Nephron (organoid): ENCODE data around the gene CRISPLD2.

Experiments used
- H3K27ac Mint-ChIP-seq, 3 experiments: 2 replicates each; pipeline ENCODE4 v1.8.0; 2020; ENCODE audit warnings: mixed read lengths in 3 of 3, mild to moderate bottlenecking in 2 of 3, moderate library complexity in 1 of 3
- H3K27me3 Mint-ChIP-seq: 2 replicates; pipeline ENCODE4 v1.8.0; 2021; ENCODE audit warnings: low read depth, mild to moderate bottlenecking, moderate library complexity, mixed read lengths
- H3K36me3 Mint-ChIP-seq: 2 replicates; pipeline ENCODE4 v1.8.0; 2020; ENCODE audit warnings: low read depth, mixed read lengths
- H3K4me1 Mint-ChIP-seq: 2 replicates; pipeline ENCODE4 v1.8.0; 2020; ENCODE audit warnings: mixed read lengths
- H3K4me3 Mint-ChIP-seq, 3 experiments: 2 replicates each; pipeline ENCODE4 v1.8.0; 2020; ENCODE audit warnings: mild to moderate bottlenecking in 3 of 3, mixed read lengths in 3 of 3, moderate library complexity in 2 of 3
- H3K9me3 Mint-ChIP-seq: 2 replicates; pipeline ENCODE4 v1.8.0; 2020; ENCODE audit warnings: mixed read lengths
- CTCF ChIP-seq, 3 experiments: fragments of 200-600 bp; sonication (generic); IDR thresholded peaks; one replicate each; pipeline ENCODE4 v1.5.0; 2021; ENCODE audit warnings: antibody characterized with exemption in 3 of 3; ENCODE audit not compliant: unreplicated experiment in 3 of 3

Gene CRISPLD2

GRCh38 chr16:84836234-84836647, 16.5 kb downstream of the CRISPLD2 start:
- no peaks in the 10 kb centered on the region for H3K36me3 Mint-ChIP-seq
- no peaks in the 10 kb centered on the region for H3K9me3 Mint-ChIP-seq
- H3K27ac Mint-ChIP-seq: peak overlapping the region; percentile 51 to 97 (median 93)
- H3K4me3 Mint-ChIP-seq: peak overlapping the region in 2 of 3 experiments; percentile 15 to 33
- TF ChIP-seq CTCF (IDR thresholded peaks at IDR 0.05; ENCODE audit: unreplicated experiment in 3 of 3): no peak
- H3K27me3 Mint-ChIP-seq: peaks cover 11% of the 10 kb centered on the region
- H3K4me1 Mint-ChIP-seq: peaks cover 42% of the 10 kb centered on the region

- Mint-ChIP-seq H3K36me3 (no peaks in the 10 kb centered on the region), H3K9me3 (no peaks in the 10 kb centered on the region), H3K4me3 (no peak overlapping the region), H3K27ac (no peak overlapping the region), H3K4me1 (peaks cover 41% of the 10 kb centered on the region), H3K27me3 (peaks cover 16% of the 10 kb centered on the region)
- TF ChIP-seq CTCF (IDR thresholded peaks at IDR 0.05; ENCODE audit: unreplicated experiment in 3 of 3): no peak
These were observed 17.2 kb downstream of the CRISPLD2 start for GRCh38 chr16:84836967-84837366.

- Mint-ChIP-seq H3K9me3 (no peaks in the 10 kb centered on the region), H3K27me3 (peaks cover 16% of the 10 kb centered on the region), H3K36me3 (no peaks in the 10 kb centered on the region), H3K4me3 (no peak overlapping the region), H3K27ac (no peak overlapping the region), H3K4me1 (peaks cover 39% of the 10 kb centered on the region)
- no peak for TF ChIP-seq CTCF (IDR thresholded peaks at IDR 0.05; ENCODE audit: unreplicated experiment in 3 of 3)
These were observed 18.7 kb downstream of the CRISPLD2 start for GRCh38 chr16:84838383-84838948.

GRCh38 chr16:84839054-84839453, 19.3 kb downstream of the CRISPLD2 start:
- no peaks in the 10 kb centered on the region for H3K36me3 Mint-ChIP-seq
- no peak overlapping the region for H3K4me3 Mint-ChIP-seq
- peaks cover 44% of the 10 kb centered on the region for H3K4me1 Mint-ChIP-seq
- H3K9me3 Mint-ChIP-seq: no peaks in the 10 kb centered on the region
- TF ChIP-seq CTCF (IDR thresholded peaks at IDR 0.05; ENCODE audit: unreplicated experiment in 3 of 3): no peak
- peaks cover 16% of the 10 kb centered on the region for H3K27me3 Mint-ChIP-seq
- no peak overlapping the region for H3K27ac Mint-ChIP-seq

GRCh38 chr16:84839956-84840355, 20.2 kb downstream of the CRISPLD2 start:
- TF ChIP-seq CTCF (IDR thresholded peaks at IDR 0.05; ENCODE audit: unreplicated experiment in 3 of 3): no peak
- H3K27ac Mint-ChIP-seq: no peak overlapping the region
- no peaks in the 10 kb centered on the region for H3K36me3 Mint-ChIP-seq
- H3K4me3 Mint-ChIP-seq: no peak overlapping the region
- H3K4me1 Mint-ChIP-seq: peaks cover 47% of the 10 kb centered on the region
- peaks cover 21% of the 10 kb centered on the region for H3K27me3 Mint-ChIP-seq
- H3K9me3 Mint-ChIP-seq: no peaks in the 10 kb centered on the region
